ENCODE results near the gene SRPK2.
A peak's percentile ranks its signal among the peaks of the same experiment; 100 is the strongest.

Gene SRPK2

GRCh38 chr7:105149827-105150226 is 238.9 kb downstream of the SRPK2 start:
- ChIA-PET CTCF (no interaction called here), POLR2A (no interaction called here)
- TF ChIP-seq PKNOX1 (IDR thresholded peaks at IDR 0.05) (no peak), CTBP1 (IDR thresholded peaks at IDR 0.05; ENCODE audit: borderline replicate concordance) (no peak), SUZ12 (IDR thresholded peaks at IDR 0.05) (no peak)
- DNase-seq (ENCODE audit: extremely low spot score), result no peak

DNA sequence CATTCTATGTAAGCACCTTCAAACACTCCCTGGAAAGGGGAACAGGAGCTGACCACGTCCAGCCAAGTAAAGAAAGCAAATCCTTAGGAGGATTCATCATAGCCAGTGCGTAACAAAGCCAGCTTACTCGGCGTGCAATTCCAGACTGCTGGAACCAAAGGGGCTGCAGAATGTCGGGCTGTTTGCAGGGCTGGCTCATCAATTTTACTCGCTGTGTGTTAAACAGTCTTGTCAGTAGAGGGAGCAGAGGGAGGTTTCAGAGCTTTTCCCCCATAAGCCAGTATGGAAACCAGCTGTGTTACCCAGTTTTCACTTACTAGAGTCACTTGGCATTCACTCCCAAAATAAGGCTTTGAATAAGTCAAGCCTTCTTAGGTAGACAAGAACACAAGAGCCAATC is 247.7 kb downstream of the SRPK2 start:
- ChIA-PET CTCF (no interaction called here), POLR2A (no interaction called here)
- TF ChIP-seq HDGF (IDR thresholded peaks at IDR 0.05; ENCODE audit: borderline replicate concordance), result no peak
- TF ChIP-seq SP1 (IDR thresholded peaks at IDR 0.05), result no peak
- TF ChIP-seq ARNT (IDR thresholded peaks at IDR 0.05), result no peak
- TF ChIP-seq SUZ12 (IDR thresholded peaks at IDR 0.05), result no peak
- TF ChIP-seq BHLHE40 (IDR thresholded peaks at IDR 0.05; ENCODE audit: borderline replicate concordance), result no peak
- no peak for TF ChIP-seq ZNF384 (IDR thresholded peaks at IDR 0.05)
- no peak for TF ChIP-seq PKNOX1 (IDR thresholded peaks at IDR 0.05)
- no peak for TF ChIP-seq FOXM1 (IDR thresholded peaks at IDR 0.05; ENCODE audit: borderline replicate concordance)
- no peak for TF ChIP-seq ELF4 (IDR thresholded peaks at IDR 0.05)
- no peak for TF ChIP-seq FOXK2 (IDR thresholded peaks at IDR 0.05)
- no peak for TF ChIP-seq LEF1 (IDR thresholded peaks at IDR 0.05; ENCODE audit: borderline replicate concordance)
- TF ChIP-seq NFRKB (IDR thresholded peaks at IDR 0.05), result no peak
- no peak for TF ChIP-seq CTBP1 (IDR thresholded peaks at IDR 0.05; ENCODE audit: borderline replicate concordance)
- TF ChIP-seq FOXA1 (IDR thresholded peaks at IDR 0.05), result no peak
- no peak for TF ChIP-seq TARDBP (IDR thresholded peaks at IDR 0.05)
- no peak for TF ChIP-seq L3MBTL2 (conservative IDR thresholded peaks at IDR 0.05)
- peak; percentile 41 for DNase-seq (ENCODE audit: extremely low spot score)

DNA sequence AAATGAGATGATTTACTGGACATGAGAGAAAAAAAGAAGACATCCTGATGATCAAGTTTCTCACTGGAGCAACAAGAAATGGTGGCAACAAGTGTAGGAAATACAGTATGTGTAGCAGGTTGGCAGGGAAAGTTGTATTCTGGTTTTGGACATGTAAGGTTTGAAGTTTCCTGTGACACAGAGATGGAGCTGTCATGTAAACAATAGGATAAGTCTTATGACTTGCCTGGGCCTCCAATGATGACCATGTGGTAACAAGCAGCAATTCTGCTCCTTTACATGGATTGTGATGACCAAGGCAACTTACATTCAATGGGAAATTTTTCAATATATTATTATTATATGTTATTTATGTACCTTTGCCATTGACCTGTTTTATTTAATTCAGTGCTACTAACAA is 249.3 kb downstream of the SRPK2 start:
- ChIA-PET POLR2A (no interaction called here), CTCF (no interaction called here)
- DNase-seq (ENCODE audit: extremely low spot score), result no peak
- TF ChIP-seq BHLHE40 (IDR thresholded peaks at IDR 0.05; ENCODE audit: borderline replicate concordance) (no peak), HDGF (IDR thresholded peaks at IDR 0.05; ENCODE audit: borderline replicate concordance) (no peak)

GRCh38 chr7:105137898-105138297 is 250.8 kb downstream of the SRPK2 start:
- no peak for TF ChIP-seq BHLHE40 (IDR thresholded peaks at IDR 0.05; ENCODE audit: borderline replicate concordance)
- CTCF ChIA-PET, result interaction anchor here (1.9 kb wide), 1 partner anchor 9 kb away, joined by 6 read pairs; no protein-coding TSS in a partner anchor
- POLR2A ChIA-PET, result no interaction called here
- DNase-seq (ENCODE audit: extremely low spot score), result no peak

GRCh38 chr7:105136221-105136620 is 252.5 kb downstream of the SRPK2 start:
- no peak for DNase-seq (ENCODE audit: extremely low spot score)
- ChIA-PET POLR2A (no interaction called here), CTCF (interaction anchor here (0.7 to 1.9 kb wide), 2 partner anchors 10 to 18 kb away, joined by 4 to 6 read pairs; no protein-coding TSS in a partner anchor)
- no peak for TF ChIP-seq CTBP1 (IDR thresholded peaks at IDR 0.05; ENCODE audit: borderline replicate concordance)
- no peak for TF ChIP-seq TARDBP (IDR thresholded peaks at IDR 0.05)
- TF ChIP-seq PKNOX1 (IDR thresholded peaks at IDR 0.05), result no peak
- no peak for TF ChIP-seq BHLHE40 (IDR thresholded peaks at IDR 0.05; ENCODE audit: borderline replicate concordance)
- no peak for TF ChIP-seq ARNT (IDR thresholded peaks at IDR 0.05)
- no peak for TF ChIP-seq SUZ12 (IDR thresholded peaks at IDR 0.05)
- TF ChIP-seq ELF4 (IDR thresholded peaks at IDR 0.05), result no peak

GRCh38 chr7:105133986-105134655 is 254.6 kb downstream of the SRPK2 start:
- no peak for TF ChIP-seq PKNOX1 (IDR thresholded peaks at IDR 0.05)
- no peak for TF ChIP-seq SP1 (IDR thresholded peaks at IDR 0.05)
- TF ChIP-seq NFRKB (IDR thresholded peaks at IDR 0.05), result no peak
- TF ChIP-seq FOXM1 (IDR thresholded peaks at IDR 0.05; ENCODE audit: borderline replicate concordance), result no peak
- TF ChIP-seq SUZ12 (IDR thresholded peaks at IDR 0.05), result no peak
- TF ChIP-seq BHLHE40 (IDR thresholded peaks at IDR 0.05; ENCODE audit: borderline replicate concordance), result no peak
- no peak for TF ChIP-seq CTBP1 (IDR thresholded peaks at IDR 0.05; ENCODE audit: borderline replicate concordance)
- no peak for TF ChIP-seq ELF4 (IDR thresholded peaks at IDR 0.05)
- TF ChIP-seq ZNF384 (IDR thresholded peaks at IDR 0.05), result no peak
- no peak for TF ChIP-seq L3MBTL2 (conservative IDR thresholded peaks at IDR 0.05)
- TF ChIP-seq TARDBP (IDR thresholded peaks at IDR 0.05), result no peak
- no peak for TF ChIP-seq FOXK2 (IDR thresholded peaks at IDR 0.05)
- TF ChIP-seq HDGF (IDR thresholded peaks at IDR 0.05; ENCODE audit: borderline replicate concordance), result no peak
- TF ChIP-seq LEF1 (IDR thresholded peaks at IDR 0.05; ENCODE audit: borderline replicate concordance), result no peak
- TF ChIP-seq ARNT (IDR thresholded peaks at IDR 0.05), result no peak
- no peak for TF ChIP-seq FOXA1 (IDR thresholded peaks at IDR 0.05)
- ChIA-PET CTCF (no interaction called here), POLR2A (no interaction called here)
- DNase-seq (ENCODE audit: extremely low spot score), result no peak

Data from HEK293T (cell line).